C4-2B (cell line): ENCODE measurements around the gene ZNF521.

ENCODE experiments used
- CTCF ChIP-seq: fragments of 450-650 bp; conservative IDR thresholded peaks from 2 replicates; pipeline ENCODE4 v1.5.1; 2017; ENCODE audit warnings: mild to moderate bottlenecking
- ZFX ChIP-seq: fragments of 450-650 bp; IDR thresholded peaks from 2 replicates; pipeline ENCODE4 v1.6.1; 2017

GRCh38 chr18:25189391-25190185 lies 162.4 kb downstream of the ZNF521 start:
- TF ChIP-seq CTCF, result no peak
- no peak for TF ChIP-seq ZFX
